A549 (cell line): ENCODE data around the gene PLCH2. TPM values are rescaled to one million over a fixed set of nuclear protein-coding genes. Genes with fewer than 3 reads are reported as not detected.

Experiments
- ATAC-seq, 2 experiments: fragments of 200-7000 bp in 1 of 2; fragments of >200 bp in 1 of 2; cut with Nextera tagmentation in 1 of 2; cut with Tn5 transposase in 1 of 2; 3 replicates each; pipeline versions ENCODE4 v1.8.0 to v1.9.1; 2018 to 2020; ENCODE audit warnings: mild to moderate bottlenecking in 1 of 2, moderate library complexity in 1 of 2
- CTCF ChIA-PET: fragments of 300-600 bp; sonication (Branson Sonifier 250); formaldehyde crosslinking; extraction: SDS; loops from one replicate; lab custom pipeline; 2021; ENCODE audit warnings: antibody characterized with exemption, inconsistent platforms; lab: Yijun Ruan, JAX
- POLR2A ChIA-PET: fragments of 350-600 bp; formaldehyde crosslinking; extraction: SDS; loops from one replicate; lab custom pipeline; 2021; ENCODE audit warnings: antibody characterized with exemption, inconsistent platforms; lab: Yijun Ruan, JAX
- DNase-seq, 2 experiments: peaks; one replicate each; pipeline versions ENCODE4 v3.0.0 to v3.0.0-alpha.2; 2011 to 2016; ENCODE audit warnings: low read depth in 1 of 2, low spot score in 1 of 2
- FAIRE-seq: peaks from 2 replicates; lab custom pipeline; 2011; peaks lifted over from hg19 to GRCh38; lab: Jason Lieb, UNC
- H3K27ac ChIP-seq, 2 experiments: fragments of >200 bp; sonication (Bioruptor Twin); formaldehyde crosslinking; 3 replicates each; pipeline ENCODE4 v1.5.1; 2016 to 2017
- H3K4me1 ChIP-seq: fragments of >200 bp; sonication (Bioruptor Twin); formaldehyde crosslinking; 3 replicates; pipeline ENCODE4 v1.6.1; 2016
- H3K4me2 ChIP-seq: fragments of >200 bp; sonication (Bioruptor Twin); formaldehyde crosslinking; 3 replicates; pipeline ENCODE4 v1.6.1; 2016
- H3K4me3 ChIP-seq: fragments of >200 bp; sonication (Bioruptor Twin); formaldehyde crosslinking; 3 replicates; pipeline ENCODE4 v1.5.1; 2016
- H3K9me3 ChIP-seq: fragments of >200 bp; sonication (Bioruptor Twin); formaldehyde crosslinking; 3 replicates; pipeline ENCODE4 v1.6.1; 2016
- CBX8 ChIP-seq: fragments of 200-600 bp; sonication (generic); IDR thresholded peaks from 2 replicates; pipeline ENCODE4 v1.6.1; 2016
- EHMT2 ChIP-seq: fragments of 200-600 bp; sonication (generic); IDR thresholded peaks from 2 replicates; pipeline ENCODE4 v1.6.1; 2016; ENCODE audit warnings: antibody characterized with exemption, low read depth, mild to moderate bottlenecking, moderate library complexity
- EP300 ChIP-seq, 2 experiments: fragments of >200 bp; sonication (Bioruptor Twin); formaldehyde crosslinking; IDR thresholded peaks; 2 replicates in 1 of 2; 3 replicates in 1 of 2; pipeline ENCODE4 v1.6.1; 2016 to 2017
- FOSL2 ChIP-seq, 2 experiments: fragments of 450-650 bp in 1 of 2; fragments of >200 bp in 1 of 2; sonication (Bioruptor Twin) in 1 of 2; formaldehyde crosslinking; IDR thresholded peaks; 2 replicates each; pipeline versions ENCODE4 v1.5.0 to v1.6.1; 2016 to 2020; ENCODE audit warnings: mild to moderate bottlenecking in 1 of 2, moderate library complexity in 1 of 2
- FOXS1 ChIP-seq: fragments of 250-450 bp; sonication (Bioruptor Pico); IDR thresholded peaks from 2 replicates; pipeline ENCODE4 v1.5.0; 2020; ENCODE audit warnings: mild to moderate bottlenecking, moderate library complexity
- HDAC2 ChIP-seq: fragments of 200-600 bp; sonication (generic); IDR thresholded peaks from 2 replicates; pipeline ENCODE4 v1.6.1; 2016
- HEYL ChIP-seq: fragments of 250-450 bp; sonication (Bioruptor Pico); IDR thresholded peaks from 2 replicates; pipeline ENCODE4 v1.8.0; 2021; ENCODE audit warnings: mild to moderate bottlenecking, moderate library complexity
- HOXA7 ChIP-seq: fragments of 250-450 bp; sonication (Bioruptor Pico); IDR thresholded peaks from 2 replicates; pipeline ENCODE4 v1.5.0; 2020; ENCODE audit warnings: mild to moderate bottlenecking, moderate library complexity
- HOXB13 ChIP-seq: fragments of 250-450 bp; sonication (Bioruptor Pico); IDR thresholded peaks from 2 replicates; pipeline ENCODE4 v1.5.0; 2020; ENCODE audit warnings: low read depth, mild to moderate bottlenecking, moderate library complexity
- JUN ChIP-seq, 2 experiments: fragments of >200 bp; sonication (Bioruptor Twin); formaldehyde crosslinking; IDR thresholded peaks; 2 replicates in 1 of 2; 3 replicates in 1 of 2; pipeline ENCODE4 v1.6.1; 2016 to 2017
- MAZ ChIP-seq: fragments of 150-350 bp; IDR thresholded peaks from 2 replicates; pipeline ENCODE4 v1.6.1; 2014; ENCODE audit warnings: antibody characterized with exemption, low read depth, low read length, borderline replicate concordance
- NFE2L2 ChIP-seq: fragments of 150-350 bp; conservative IDR thresholded peaks from 2 replicates; pipeline ENCODE4 v1.6.1; 2014; ENCODE audit warnings: low read length
- NPAS2 ChIP-seq: fragments of 250-450 bp; sonication (Bioruptor Pico); IDR thresholded peaks from 2 replicates; pipeline ENCODE4 v1.8.0; 2022; ENCODE audit warnings: mild to moderate bottlenecking, moderate library complexity, borderline replicate concordance
- NR3C1 ChIP-seq: fragments of >200 bp; sonication (Bioruptor Twin); formaldehyde crosslinking; IDR thresholded peaks from 3 replicates; pipeline ENCODE4 v1.6.1; 2017
- RARB ChIP-seq: fragments of 250-450 bp; sonication (Bioruptor Pico); IDR thresholded peaks from 2 replicates; pipeline ENCODE4 v1.8.0; 2021; ENCODE audit warnings: mild to moderate bottlenecking, moderate library complexity
- SMC3 ChIP-seq: fragments of >200 bp; sonication (Bioruptor Twin); formaldehyde crosslinking; IDR thresholded peaks from 3 replicates; pipeline ENCODE4 v1.6.1; 2018; ENCODE audit warnings: inconsistent platforms
- TFCP2L1 ChIP-seq: fragments of 250-450 bp; sonication (Bioruptor Pico); IDR thresholded peaks from 2 replicates; pipeline ENCODE4 v1.5.0; 2021; ENCODE audit warnings: mild to moderate bottlenecking
- TP53 ChIP-seq: fragments of 250-450 bp; sonication (Bioruptor Pico); IDR thresholded peaks from 2 replicates; pipeline ENCODE4 v1.5.0; 2021; ENCODE audit warnings: mild to moderate bottlenecking, moderate library complexity
- ZFP36 ChIP-seq: fragments of 450-650 bp; IDR thresholded peaks from 2 replicates; pipeline ENCODE4 v1.6.1; 2014; ENCODE audit warnings: borderline replicate concordance; ENCODE audit not compliant: partially characterized antibody
- ZSCAN20 ChIP-seq: fragments of 250-450 bp; sonication (Bioruptor Pico); IDR thresholded peaks from 2 replicates; pipeline ENCODE4 v1.8.0; 2022; ENCODE audit warnings: mild to moderate bottlenecking, moderate library complexity
- WGBS: methylation state at CpG from one replicate; pipeline ENCODE4 v1.1.6; 2017; ENCODE audit errors: missing lambda C conversion rate; 5-methylcytosine and 5-hydroxymethylcytosine counted together
- polyA plus RNA-seq, 4 experiments: library from polyadenylated mRNA; depleted of rRNA in 3 of 4; stranded (reverse); fragments of >200 nt; fragmentation: RNase III in 1 of 4; extraction: RNeasy Plus Mini Kit Qiagen cat#74134 plus additional on column Dnase treatment in 1 of 4; gene quantifications; 2 replicates in 3 of 4; 3 replicates in 1 of 4; pipeline ENCODE4 v1.2.3, GENCODE V29; 2011 to 2017
- TF ChIP-seq, protein P1 (sequence below): fragments of >200 bp; sonication (Bioruptor Twin); formaldehyde crosslinking; IDR thresholded peaks from 3 replicates; pipeline ENCODE4 v1.6.1; 2016
- TF ChIP-seq, protein P2 (sequence below): fragments of >200 bp; sonication (Bioruptor Twin); formaldehyde crosslinking; IDR thresholded peaks from 3 replicates; pipeline ENCODE4 v1.5.1; 2016
- TF ChIP-seq, protein P3 (sequence below): IDR thresholded peaks from 2 replicates; pipeline ENCODE4 v1.6.1; 2012
- TF ChIP-seq, protein P4 (sequence below): fragments of 150-350 bp; IDR thresholded peaks from 2 replicates; pipeline ENCODE4 v1.6.1; 2014; ENCODE audit warnings: low read depth, mild to moderate bottlenecking, low read length
- TF ChIP-seq, protein P5 (sequence below): fragments of 200-600 bp; sonication (generic); IDR thresholded peaks from 2 replicates; pipeline ENCODE4 v1.6.1; 2016; ENCODE audit warnings: antibody characterized with exemption, mild to moderate bottlenecking, moderate library complexity
- TF ChIP-seq, protein P6 (sequence below): fragments of 250-450 bp; sonication (Bioruptor Pico); IDR thresholded peaks from 2 replicates; pipeline ENCODE4 v1.5.0; 2020; ENCODE audit warnings: low read depth, mild to moderate bottlenecking, moderate library complexity

Gene PLCH2
- polyA plus RNA-seq, 2 of the 4 experiments (the other 2 are of a cell fraction): 0.10 to 0.18 TPM

DNA sequence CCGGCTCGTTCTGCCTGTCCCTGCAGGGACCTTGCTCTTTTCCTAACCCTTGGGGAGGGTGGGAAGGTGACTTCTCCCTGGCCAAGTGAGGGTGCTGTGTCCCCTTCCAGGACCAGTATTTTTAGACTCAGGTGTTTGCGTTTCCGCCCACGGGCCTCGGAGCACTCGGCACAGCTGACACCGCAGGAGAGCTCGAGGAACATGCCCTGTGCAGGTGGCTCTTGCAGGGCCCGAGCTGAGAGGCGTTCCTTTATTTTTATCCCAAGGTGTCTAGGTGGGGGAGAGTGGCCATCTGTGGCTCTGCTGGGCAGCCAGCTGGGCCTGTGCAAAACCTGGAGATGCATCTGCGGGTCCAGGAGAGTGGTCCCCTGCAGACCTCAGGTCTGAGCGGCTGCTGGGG, 16.0 kb downstream of the PLCH2 start:
- no peak overlapping the region for H3K27ac ChIP-seq
- TF ChIP-seq HEYL (CRISPR knock-in tag): no peak
- TF ChIP-seq ZFP36: no peak
- TF ChIP-seq, protein P1, sequence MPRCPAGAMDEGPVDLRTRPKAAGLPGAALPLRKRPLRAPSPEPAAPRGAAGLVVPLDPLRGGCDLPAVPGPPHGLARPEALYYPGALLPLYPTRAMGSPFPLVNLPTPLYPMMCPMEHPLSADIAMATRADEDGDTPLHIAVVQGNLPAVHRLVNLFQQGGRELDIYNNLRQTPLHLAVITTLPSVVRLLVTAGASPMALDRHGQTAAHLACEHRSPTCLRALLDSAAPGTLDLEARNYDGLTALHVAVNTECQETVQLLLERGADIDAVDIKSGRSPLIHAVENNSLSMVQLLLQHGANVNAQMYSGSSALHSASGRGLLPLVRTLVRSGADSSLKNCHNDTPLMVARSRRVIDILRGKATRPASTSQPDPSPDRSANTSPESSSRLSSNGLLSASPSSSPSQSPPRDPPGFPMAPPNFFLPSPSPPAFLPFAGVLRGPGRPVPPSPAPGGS: no peak
- TF ChIP-seq ZSCAN20 (CRISPR knock-in tag): no peak
- no peak for TF ChIP-seq CBX8
- no peak for TF ChIP-seq NPAS2 (CRISPR knock-in tag)
- no peak for TF ChIP-seq NR3C1
- no peak for TF ChIP-seq HDAC2
- TF ChIP-seq, protein P2, sequence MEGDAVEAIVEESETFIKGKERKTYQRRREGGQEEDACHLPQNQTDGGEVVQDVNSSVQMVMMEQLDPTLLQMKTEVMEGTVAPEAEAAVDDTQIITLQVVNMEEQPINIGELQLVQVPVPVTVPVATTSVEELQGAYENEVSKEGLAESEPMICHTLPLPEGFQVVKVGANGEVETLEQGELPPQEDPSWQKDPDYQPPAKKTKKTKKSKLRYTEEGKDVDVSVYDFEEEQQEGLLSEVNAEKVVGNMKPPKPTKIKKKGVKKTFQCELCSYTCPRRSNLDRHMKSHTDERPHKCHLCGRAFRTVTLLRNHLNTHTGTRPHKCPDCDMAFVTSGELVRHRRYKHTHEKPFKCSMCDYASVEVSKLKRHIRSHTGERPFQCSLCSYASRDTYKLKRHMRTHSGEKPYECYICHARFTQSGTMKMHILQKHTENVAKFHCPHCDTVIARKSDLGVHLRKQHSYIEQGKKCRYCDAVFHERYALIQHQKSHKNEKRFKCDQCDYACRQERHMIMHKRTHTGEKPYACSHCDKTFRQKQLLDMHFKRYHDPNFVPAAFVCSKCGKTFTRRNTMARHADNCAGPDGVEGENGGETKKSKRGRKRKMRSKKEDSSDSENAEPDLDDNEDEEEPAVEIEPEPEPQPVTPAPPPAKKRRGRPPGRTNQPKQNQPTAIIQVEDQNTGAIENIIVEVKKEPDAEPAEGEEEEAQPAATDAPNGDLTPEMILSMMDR: no peak
- no peak for TF ChIP-seq EP300 (IDR thresholded peaks at IDR 0.05)
- no peak for TF ChIP-seq NFE2L2
- no peak for TF ChIP-seq HOXA7
- DNase-seq (no peak), FAIRE-seq (no peak), ATAC-seq (no peak)
- H3K4me1 ChIP-seq: peaks cover 16% of the 10 kb centered on the region
- H3K4me3 ChIP-seq: no peak overlapping the region
- peaks cover 5% of the 10 kb centered on the region; the same call in 1 of the 3 replicates for H3K9me3 ChIP-seq
- CTCF ChIA-PET: no interaction called here
- WGBS: 90% methylated on average over 5 of the region's 13 CpGs
- H3K4me2 ChIP-seq: no peak overlapping the region
- POLR2A ChIA-PET: no interaction called here

DNA sequence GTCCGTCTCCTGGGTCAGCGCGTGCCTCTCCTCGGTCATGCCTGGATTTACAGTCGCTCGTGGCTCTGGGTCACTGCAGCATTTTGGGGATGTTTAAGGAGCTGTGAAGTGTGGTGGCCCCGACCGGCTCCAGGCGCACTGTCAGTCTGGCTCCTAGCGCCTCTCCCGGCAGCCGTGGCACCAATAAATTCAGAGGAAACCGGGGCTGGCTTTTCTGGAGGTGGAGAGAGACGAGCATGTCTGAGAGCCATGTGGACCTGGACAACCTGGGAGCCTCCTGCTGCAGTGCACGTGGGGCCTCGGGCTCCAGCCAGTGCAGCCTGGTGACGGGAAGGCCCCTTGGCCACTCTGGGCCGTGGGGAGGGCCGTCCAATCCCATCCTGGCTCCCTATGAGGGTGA, 17.1 kb downstream of the PLCH2 start:
- 94% methylated on average over 6 of the region's 19 CpGs for WGBS
- Histone ChIP-seq H3K27ac (peak overlapping the region in 1 of 2 experiments; percentile 79; a peak in 1 of 6 replicates), H3K4me3 (no peak overlapping the region), H3K9me3 (peaks cover 5% of the 10 kb centered on the region; the same call in 1 of the 3 replicates)
- CTCF ChIA-PET: interaction anchor here (0.9 to 1.2 kb wide), 3 partner anchors 38 to 54 kb away, joined by 3 to 5 read pairs (median 3); no protein-coding TSS in a partner anchor
- TF ChIP-seq, protein P3, sequence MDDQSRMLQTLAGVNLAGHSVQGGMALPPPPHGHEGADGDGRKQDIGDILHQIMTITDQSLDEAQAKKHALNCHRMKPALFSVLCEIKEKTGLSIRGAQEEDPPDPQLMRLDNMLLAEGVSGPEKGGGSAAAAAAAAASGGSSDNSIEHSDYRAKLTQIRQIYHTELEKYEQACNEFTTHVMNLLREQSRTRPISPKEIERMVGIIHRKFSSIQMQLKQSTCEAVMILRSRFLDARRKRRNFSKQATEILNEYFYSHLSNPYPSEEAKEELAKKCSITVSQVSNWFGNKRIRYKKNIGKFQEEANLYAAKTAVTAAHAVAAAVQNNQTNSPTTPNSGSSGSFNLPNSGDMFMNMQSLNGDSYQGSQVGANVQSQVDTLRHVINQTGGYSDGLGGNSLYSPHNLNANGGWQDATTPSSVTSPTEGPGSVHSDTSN: no peak
- TF ChIP-seq SMC3 (no peak), HOXB13 (CRISPR knock-in tag) (no peak), CBX8 (no peak), NPAS2 (CRISPR knock-in tag) (no peak), HOXA7 (no peak), JUN (IDR thresholded peaks at IDR 0.05) (no peak), MAZ (no peak), TP53 (no peak), EHMT2 (no peak), FOXS1 (CRISPR knock-in tag) (no peak), TFCP2L1 (CRISPR knock-in tag) (no peak), RARB (CRISPR knock-in tag) (no peak), FOSL2 (IDR thresholded peaks at IDR 0.05) (no peak), FOSL2 (CRISPR knock-in tag; IDR thresholded peaks at IDR 0.05) (no peak)
- TF ChIP-seq, protein P4, sequence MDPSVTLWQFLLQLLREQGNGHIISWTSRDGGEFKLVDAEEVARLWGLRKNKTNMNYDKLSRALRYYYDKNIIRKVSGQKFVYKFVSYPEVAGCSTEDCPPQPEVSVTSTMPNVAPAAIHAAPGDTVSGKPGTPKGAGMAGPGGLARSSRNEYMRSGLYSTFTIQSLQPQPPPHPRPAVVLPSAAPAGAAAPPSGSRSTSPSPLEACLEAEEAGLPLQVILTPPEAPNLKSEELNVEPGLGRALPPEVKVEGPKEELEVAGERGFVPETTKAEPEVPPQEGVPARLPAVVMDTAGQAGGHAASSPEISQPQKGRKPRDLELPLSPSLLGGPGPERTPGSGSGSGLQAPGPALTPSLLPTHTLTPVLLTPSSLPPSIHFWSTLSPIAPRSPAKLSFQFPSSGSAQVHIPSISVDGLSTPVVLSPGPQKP: no peak
- TF ChIP-seq, protein P5, sequence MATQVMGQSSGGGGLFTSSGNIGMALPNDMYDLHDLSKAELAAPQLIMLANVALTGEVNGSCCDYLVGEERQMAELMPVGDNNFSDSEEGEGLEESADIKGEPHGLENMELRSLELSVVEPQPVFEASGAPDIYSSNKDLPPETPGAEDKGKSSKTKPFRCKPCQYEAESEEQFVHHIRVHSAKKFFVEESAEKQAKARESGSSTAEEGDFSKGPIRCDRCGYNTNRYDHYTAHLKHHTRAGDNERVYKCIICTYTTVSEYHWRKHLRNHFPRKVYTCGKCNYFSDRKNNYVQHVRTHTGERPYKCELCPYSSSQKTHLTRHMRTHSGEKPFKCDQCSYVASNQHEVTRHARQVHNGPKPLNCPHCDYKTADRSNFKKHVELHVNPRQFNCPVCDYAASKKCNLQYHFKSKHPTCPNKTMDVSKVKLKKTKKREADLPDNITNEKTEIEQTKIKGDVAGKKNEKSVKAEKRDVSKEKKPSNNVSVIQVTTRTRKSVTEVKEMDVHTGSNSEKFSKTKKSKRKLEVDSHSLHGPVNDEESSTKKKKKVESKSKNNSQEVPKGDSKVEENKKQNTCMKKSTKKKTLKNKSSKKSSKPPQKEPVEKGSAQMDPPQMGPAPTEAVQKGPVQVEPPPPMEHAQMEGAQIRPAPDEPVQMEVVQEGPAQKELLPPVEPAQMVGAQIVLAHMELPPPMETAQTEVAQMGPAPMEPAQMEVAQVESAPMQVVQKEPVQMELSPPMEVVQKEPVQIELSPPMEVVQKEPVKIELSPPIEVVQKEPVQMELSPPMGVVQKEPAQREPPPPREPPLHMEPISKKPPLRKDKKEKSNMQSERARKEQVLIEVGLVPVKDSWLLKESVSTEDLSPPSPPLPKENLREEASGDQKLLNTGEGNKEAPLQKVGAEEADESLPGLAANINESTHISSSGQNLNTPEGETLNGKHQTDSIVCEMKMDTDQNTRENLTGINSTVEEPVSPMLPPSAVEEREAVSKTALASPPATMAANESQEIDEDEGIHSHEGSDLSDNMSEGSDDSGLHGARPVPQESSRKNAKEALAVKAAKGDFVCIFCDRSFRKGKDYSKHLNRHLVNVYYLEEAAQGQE: no peak
- TF ChIP-seq, protein P6, sequence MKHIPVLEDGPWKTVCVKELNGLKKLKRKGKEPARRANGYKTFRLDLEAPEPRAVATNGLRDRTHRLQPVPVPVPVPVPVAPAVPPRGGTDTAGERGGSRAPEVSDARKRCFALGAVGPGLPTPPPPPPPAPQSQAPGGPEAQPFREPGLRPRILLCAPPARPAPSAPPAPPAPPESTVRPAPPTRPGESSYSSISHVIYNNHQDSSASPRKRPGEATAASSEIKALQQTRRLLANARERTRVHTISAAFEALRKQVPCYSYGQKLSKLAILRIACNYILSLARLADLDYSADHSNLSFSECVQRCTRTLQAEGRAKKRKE (CRISPR knock-in tag): no peak
- TF ChIP-seq, all 56 proteins: peak for 0
- no peak overlapping the region for H3K4me2 ChIP-seq
- ATAC-seq (no peak), FAIRE-seq (no peak), DNase-seq (no peak)
- peaks cover 16% of the 10 kb centered on the region for H3K4me1 ChIP-seq
- POLR2A ChIA-PET: no interaction called here
